Vagina (tissue), 2 donors: ENCODE results near the gene GSTM2.

Source experiments
- CTCF ChIP-seq, 3 experiments: fragments of 450-650 bp in 2 of 3; fragments of 200-600 bp in 1 of 3; sonication (generic) in 1 of 3; IDR thresholded peaks; one replicate each; pipeline ENCODE4 v1.5.1; 2017 to 2019; ENCODE audit warnings: antibody characterized with exemption in 3 of 3, mild to moderate bottlenecking in 2 of 3, moderate library complexity in 2 of 3
- POLR2A ChIP-seq, 2 donors: fragments of 450-650 bp; IDR thresholded peaks; one replicate each; pipeline ENCODE4 v1.6.1; 2017; ENCODE audit warnings: antibody characterized with exemption in 2 of 2, mild to moderate bottlenecking in 2 of 2, moderate library complexity in 2 of 2
- POLR2AphosphoS5 ChIP-seq, 2 donors: sonication (generic); formaldehyde crosslinking; IDR thresholded peaks; one replicate each; pipeline ENCODE4 v1.9.0; 2017; ENCODE audit warnings: antibody characterized with exemption in 2 of 2, mild to moderate bottlenecking in 2 of 2, low read depth in 1 of 2; ENCODE audit not compliant: insufficient read depth in 1 of 2

- TF ChIP-seq POLR2AphosphoS5 (IDR thresholded peaks at IDR 0.05; ENCODE audit: insufficient read depth in 1 of 2, low read depth in 1 of 2) (no peak), CTCF (IDR thresholded peaks at IDR 0.05) (no peak), POLR2A (IDR thresholded peaks at IDR 0.05) (no peak)
Measured at GRCh38 chr1:109626682-109627408, 41.0 kb upstream of the GSTM2 start.
